Measurements from ENCODE around the gene TAF13.
"Not testable (repeated sequence)": the region's sequence is repeated elsewhere in the genome, so short reads cannot be mapped to it uniquely, and the experiment has no call there.

Gene TAF13

DNA sequence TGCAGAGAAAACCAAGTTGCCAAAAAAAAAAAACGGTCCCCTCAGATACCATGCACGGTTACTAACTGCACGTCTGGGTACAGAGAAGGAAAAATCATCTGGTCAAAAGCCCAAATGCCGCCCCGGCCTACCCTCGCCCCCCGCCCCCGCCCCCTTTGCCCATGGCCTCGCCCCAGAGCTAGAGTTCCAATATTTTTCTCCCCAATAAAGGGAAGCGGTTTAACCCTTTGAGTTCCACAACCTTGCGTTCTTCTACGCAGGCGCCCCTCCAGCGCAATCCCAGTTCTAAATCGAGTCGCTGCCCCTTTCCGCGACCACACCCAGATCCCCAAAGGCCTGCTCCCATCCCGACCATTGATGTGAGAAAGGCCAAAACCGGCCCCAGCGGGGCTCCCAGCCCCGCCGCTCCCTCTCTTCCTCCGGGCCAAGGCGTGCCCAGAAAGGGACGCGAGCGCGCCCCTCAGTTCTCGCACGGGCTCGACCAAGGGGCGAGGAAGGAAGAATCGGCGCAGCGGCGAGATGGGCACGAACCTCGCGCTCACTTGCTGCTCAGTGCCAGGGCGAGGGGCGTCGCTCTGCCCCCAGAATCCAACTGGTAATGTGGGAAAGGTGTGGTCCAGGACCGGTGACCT lies 34.7 kb downstream of the TAF13 start:
- H3K4me3 ChIP-seq, result peak overlapping the region; percentile 99
- no peak for DNase-seq (ENCODE audit: low spot score)
- TF ChIP-seq, protein P1, sequence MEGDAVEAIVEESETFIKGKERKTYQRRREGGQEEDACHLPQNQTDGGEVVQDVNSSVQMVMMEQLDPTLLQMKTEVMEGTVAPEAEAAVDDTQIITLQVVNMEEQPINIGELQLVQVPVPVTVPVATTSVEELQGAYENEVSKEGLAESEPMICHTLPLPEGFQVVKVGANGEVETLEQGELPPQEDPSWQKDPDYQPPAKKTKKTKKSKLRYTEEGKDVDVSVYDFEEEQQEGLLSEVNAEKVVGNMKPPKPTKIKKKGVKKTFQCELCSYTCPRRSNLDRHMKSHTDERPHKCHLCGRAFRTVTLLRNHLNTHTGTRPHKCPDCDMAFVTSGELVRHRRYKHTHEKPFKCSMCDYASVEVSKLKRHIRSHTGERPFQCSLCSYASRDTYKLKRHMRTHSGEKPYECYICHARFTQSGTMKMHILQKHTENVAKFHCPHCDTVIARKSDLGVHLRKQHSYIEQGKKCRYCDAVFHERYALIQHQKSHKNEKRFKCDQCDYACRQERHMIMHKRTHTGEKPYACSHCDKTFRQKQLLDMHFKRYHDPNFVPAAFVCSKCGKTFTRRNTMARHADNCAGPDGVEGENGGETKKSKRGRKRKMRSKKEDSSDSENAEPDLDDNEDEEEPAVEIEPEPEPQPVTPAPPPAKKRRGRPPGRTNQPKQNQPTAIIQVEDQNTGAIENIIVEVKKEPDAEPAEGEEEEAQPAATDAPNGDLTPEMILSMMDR (IDR thresholded peaks at IDR 0.05), result no peak
- H3K27ac ChIP-seq, result peak overlapping the region; percentile 79 to 94

DNA sequence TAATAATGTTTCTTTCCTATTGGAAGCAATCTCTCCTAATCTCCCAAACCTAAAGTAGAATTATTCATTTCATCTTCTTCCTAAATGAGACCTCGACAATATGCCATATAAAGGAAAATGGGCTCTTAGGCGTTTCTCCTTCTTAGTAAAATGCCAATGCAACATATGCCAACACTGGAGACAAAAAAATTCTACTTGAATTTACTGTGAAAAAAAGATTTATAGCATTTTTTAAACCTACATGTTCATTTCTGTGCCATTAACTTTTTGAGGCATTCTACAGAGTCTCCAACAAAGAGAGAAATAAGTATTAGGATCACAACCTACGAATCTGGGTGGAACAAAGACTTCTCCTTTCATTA lies 35.2 kb downstream of the TAF13 start:
- Histone ChIP-seq H3K4me3 (peak overlapping the region; percentile 99), H3K27ac (no peak overlapping the region)
- TF ChIP-seq, protein P1 (IDR thresholded peaks at IDR 0.05), result no peak
- no peak for DNase-seq (ENCODE audit: low spot score)

DNA sequence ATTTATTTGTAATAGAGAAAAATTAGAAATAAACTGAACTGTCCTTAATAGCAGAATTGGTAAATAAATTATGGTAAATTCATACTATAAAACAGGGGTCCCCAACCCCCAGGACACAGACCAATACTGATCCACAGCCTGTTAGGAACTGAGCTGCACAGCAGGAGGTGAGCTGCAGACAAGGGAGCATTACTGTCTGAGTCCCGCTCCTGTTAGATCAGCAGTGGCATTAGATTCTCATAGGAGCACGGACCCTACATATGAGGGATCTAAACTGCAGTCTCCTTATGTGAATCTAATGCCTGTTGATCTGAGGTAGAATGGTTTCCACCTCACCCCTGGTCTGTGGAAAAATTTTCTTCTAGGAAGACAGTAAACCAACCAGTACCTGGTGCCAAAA lies 41.4 kb downstream of the TAF13 start:
- DNase-seq (ENCODE audit: low spot score), result no peak
- TF ChIP-seq, protein P1 (IDR thresholded peaks at IDR 0.05), result no peak

DNA sequence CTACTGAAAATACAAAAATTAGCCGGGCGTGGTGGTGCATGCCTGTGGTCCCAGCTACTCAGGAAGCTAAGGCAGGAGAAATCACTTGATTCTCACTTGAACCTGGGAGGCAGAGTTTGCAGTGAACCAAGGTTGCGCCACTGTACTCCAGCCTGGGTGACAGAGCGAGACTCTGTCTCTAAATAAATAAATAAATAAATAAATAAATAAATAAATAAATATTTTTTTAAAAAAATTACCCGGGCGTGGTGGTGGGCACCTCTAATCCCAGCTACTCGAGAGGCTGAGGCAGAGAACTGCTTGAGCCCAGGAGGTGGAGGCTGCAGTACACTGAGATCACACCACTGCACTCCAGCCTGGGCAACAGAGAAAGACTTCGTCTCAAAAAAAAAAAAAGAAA lies 46.3 kb downstream of the TAF13 start:
- not testable (repeated sequence) for H3K27ac ChIP-seq; DNase-seq (ENCODE audit: low spot score); H3K4me3 ChIP-seq

More for the DNA sequence above, 41.4 kb downstream of the TAF13 start:
- Histone ChIP-seq H3K4me3 (no peak overlapping the region), H3K27ac (no peak overlapping the region)

DNA sequence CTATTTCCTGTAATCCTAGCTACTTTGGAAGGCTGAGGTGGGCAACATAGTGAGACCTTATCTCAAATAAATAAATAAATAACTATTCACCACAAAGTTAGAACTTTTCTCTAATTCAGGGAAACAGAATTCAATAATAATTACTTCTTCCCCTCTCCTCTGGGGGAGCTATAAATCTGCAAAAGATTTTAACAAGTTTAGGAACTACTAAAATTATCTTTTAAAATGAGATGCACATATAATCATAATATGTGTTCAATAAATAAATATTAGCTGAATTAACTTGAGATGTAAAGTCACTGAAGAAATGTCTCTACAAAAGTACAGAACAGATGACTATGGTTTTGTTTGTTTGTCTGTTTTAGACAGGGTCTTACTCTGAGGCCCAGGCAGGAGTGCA lies 48.0 kb downstream of the TAF13 start:
- DNase-seq (ENCODE audit: low spot score), result no peak
- Histone ChIP-seq H3K4me3 (no peak overlapping the region), H3K27ac (no peak overlapping the region)
- TF ChIP-seq, protein P1 (IDR thresholded peaks at IDR 0.05), result no peak

DNA sequence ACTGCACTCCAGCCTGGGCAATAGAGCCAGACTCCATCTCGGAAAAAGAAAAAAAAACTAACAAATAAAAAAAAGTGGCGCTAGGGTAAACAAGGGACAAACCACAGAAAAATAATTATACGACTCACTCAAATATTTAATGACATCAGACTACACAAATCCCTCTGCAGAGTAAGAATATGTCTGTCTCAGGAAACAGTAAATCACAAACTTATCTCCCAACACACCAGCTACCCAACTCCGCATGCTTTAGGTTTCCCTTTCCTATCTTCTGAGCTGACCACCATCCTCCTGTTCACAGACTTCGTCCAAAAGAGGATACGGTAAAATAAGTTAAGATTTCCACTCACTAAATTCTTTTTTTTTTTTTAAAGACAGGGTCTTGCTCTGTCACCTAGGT lies 50.1 kb downstream of the TAF13 start:
- no peak overlapping the region for H3K27ac ChIP-seq
- no peak for DNase-seq (ENCODE audit: low spot score)
- TF ChIP-seq, protein P1 (IDR thresholded peaks at IDR 0.05), result no peak
- H3K4me3 ChIP-seq, result no peak overlapping the region

DNA sequence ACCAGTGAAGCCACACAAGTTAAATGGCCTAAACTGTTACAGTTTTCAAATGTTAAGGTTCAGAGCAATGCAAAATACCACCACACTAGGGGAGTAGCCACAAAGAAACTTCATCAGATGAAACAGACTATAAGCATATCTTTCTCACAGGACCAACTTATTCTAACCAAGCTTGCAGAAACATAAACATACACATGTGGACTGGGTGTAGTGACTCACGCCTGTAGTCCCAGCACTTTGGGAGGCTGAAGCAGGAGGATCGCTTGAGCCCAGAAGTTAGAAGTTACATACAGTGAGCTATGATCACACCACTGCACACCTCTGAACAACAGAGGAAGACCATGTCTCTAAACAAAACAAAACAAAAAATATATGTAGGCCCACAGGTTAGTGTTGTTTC lies 51.2 kb downstream of the TAF13 start:
- no peak for DNase-seq (ENCODE audit: low spot score)
- no peak overlapping the region for H3K27ac ChIP-seq
- no peak overlapping the region for H3K4me3 ChIP-seq
- TF ChIP-seq, protein P1 (IDR thresholded peaks at IDR 0.05), result no peak
